ENCODE measurements around the gene STAM.

DNA sequence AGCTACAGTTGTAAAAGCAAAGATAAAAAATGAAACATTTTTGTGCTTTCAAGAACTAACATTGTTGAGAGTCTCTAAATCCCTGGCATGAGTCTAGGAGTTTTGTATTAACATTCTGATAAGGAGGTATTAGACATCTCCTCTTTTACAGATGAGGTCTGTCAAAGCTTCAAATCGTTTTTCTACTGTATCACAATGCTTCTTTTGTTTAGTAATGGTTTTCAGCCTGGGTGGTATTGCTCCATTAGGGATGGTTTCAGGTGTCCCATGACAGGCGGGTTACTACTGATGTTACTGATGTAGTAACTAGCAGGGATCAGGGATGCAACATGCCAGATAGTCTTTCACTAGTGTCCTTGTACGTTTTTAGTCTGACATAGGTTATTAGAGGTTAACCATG is 27.4 kb downstream of the STAM start:
- no peak for TF ChIP-seq SP1 (IDR thresholded peaks at IDR 0.05)
- no peak for TF ChIP-seq NFRKB (IDR thresholded peaks at IDR 0.05)
- no peak for TF ChIP-seq ZNF384 (IDR thresholded peaks at IDR 0.05)
- no peak for TF ChIP-seq SUZ12 (IDR thresholded peaks at IDR 0.05)
- TF ChIP-seq TARDBP (IDR thresholded peaks at IDR 0.05), result no peak
- TF ChIP-seq FOXK2 (IDR thresholded peaks at IDR 0.05), result no peak
- no peak for TF ChIP-seq BHLHE40 (IDR thresholded peaks at IDR 0.05; ENCODE audit: borderline replicate concordance)
- TF ChIP-seq FOXM1 (IDR thresholded peaks at IDR 0.05; ENCODE audit: borderline replicate concordance), result no peak
- TF ChIP-seq PKNOX1 (IDR thresholded peaks at IDR 0.05), result no peak
- TF ChIP-seq ELF4 (IDR thresholded peaks at IDR 0.05), result no peak
- TF ChIP-seq HDGF (IDR thresholded peaks at IDR 0.05; ENCODE audit: borderline replicate concordance), result no peak

Data from HEK293T (cell line).